Fibroblast of the aortic adventitia (primary cell): ENCODE measurements around the gene BHMT. TPM values are rescaled to one million over a fixed set of nuclear protein-coding genes. Genes with fewer than 3 reads are reported as not detected.

Source experiments
- DNase-seq: peaks from one replicate; pipeline ENCODE4 v3.0.0-alpha.2; 2010; ENCODE audit warnings: low read depth
- H3K4me3 ChIP-seq: 2 replicates; pipeline ENCODE4 v1.5.1; 2011; ENCODE audit warnings: low read depth, mild to moderate bottlenecking, control low read depth, low read length, moderate library complexity
- total RNA-seq: library from RNA; depleted of rRNA; stranded (reverse); fragments of >200 nt; gene quantifications from 2 replicates; pipeline ENCODE4 v1.2.3, GENCODE V29; 2012; ENCODE audit warnings: low replicate concordance
- TF ChIP-seq, protein P1 (sequence below): IDR thresholded peaks from 2 replicates; pipeline ENCODE4 v1.5.1; 2011; ENCODE audit warnings: mild to moderate bottlenecking, low read length, control low read depth, inconsistent platforms; ENCODE audit not compliant: insufficient read depth

Gene BHMT
- total RNA-seq, 1 donor = 0.27 TPM

DNA sequence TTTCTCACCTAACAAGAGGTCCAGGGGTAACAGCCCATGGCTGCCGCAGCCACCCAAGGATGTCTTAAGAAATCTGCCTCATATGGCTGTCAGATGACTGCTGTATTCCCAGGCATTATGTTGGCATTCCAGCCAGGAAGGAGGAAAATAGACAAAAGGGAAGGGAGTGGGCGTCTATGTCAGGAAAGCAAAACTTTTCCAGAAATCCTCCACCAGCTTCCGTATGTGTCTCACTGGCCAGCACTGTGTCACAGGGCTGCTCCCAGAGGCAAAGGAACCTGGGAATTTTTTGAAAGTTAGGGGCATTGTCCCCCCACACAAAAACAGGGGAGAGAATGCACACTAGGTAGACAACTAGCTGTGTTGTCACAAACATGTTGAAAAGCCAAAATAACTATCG, 34.8 kb upstream of the BHMT start:
- TF ChIP-seq, protein P1, sequence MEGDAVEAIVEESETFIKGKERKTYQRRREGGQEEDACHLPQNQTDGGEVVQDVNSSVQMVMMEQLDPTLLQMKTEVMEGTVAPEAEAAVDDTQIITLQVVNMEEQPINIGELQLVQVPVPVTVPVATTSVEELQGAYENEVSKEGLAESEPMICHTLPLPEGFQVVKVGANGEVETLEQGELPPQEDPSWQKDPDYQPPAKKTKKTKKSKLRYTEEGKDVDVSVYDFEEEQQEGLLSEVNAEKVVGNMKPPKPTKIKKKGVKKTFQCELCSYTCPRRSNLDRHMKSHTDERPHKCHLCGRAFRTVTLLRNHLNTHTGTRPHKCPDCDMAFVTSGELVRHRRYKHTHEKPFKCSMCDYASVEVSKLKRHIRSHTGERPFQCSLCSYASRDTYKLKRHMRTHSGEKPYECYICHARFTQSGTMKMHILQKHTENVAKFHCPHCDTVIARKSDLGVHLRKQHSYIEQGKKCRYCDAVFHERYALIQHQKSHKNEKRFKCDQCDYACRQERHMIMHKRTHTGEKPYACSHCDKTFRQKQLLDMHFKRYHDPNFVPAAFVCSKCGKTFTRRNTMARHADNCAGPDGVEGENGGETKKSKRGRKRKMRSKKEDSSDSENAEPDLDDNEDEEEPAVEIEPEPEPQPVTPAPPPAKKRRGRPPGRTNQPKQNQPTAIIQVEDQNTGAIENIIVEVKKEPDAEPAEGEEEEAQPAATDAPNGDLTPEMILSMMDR = no peak
- DNase-seq = no peak

DNA sequence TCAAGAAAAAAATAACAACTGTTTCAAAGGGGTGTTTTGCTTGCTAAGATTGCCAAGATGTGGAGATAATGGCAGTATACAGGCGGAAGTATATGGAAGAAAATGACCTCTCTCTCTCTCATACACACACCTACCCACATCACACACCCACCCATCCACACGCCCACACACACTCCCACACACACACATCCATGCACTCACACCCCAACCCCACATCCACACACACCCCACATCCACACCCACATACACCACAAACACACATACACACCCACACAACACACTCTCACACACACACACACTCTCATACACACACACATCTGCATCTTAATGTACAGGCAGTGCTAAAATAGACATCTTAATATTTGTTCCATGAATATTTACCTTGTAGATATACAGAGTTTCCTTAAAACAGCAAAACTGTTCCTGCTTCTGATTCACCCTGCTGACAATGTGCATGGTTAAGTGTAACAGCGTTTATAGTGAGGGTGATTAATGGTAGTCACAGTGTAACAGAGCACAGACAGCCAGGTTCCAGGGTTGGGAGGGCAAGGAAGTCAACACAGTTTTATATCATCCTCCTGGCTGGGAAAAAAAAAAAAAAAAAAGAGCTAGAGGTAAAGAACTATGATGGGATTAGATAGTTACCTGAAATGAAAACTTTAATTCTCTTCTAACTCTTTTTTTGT, 33.8 kb upstream of the BHMT start:
- no peak for DNase-seq
- TF ChIP-seq, protein P1 = no peak
- H3K4me3 ChIP-seq = no peak overlapping the region

More for the DNA sequence above, 34.8 kb upstream of the BHMT start:
- no peak overlapping the region for H3K4me3 ChIP-seq

DNA sequence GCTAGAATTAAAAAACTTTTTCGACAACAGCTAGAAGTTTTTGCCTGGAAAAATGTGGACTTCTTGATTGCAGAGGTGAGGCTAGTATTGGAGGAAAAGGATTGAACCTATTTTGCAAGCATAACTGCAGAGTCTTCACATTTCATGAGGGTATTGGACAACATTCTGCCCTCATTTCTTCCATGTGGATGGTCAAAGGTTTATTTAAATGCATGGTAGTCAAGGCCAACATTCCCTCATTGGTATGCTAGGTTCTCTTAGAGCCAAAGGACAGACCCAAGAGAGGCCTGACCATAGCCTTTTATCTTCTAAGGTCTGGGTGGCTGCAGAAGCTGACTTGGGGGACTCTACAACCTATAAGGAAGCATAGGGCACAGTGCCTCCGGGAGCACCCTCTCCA, 30.8 kb upstream of the BHMT start:
- TF ChIP-seq, protein P1 = no peak
- no peak overlapping the region for H3K4me3 ChIP-seq
- no peak for DNase-seq

DNA sequence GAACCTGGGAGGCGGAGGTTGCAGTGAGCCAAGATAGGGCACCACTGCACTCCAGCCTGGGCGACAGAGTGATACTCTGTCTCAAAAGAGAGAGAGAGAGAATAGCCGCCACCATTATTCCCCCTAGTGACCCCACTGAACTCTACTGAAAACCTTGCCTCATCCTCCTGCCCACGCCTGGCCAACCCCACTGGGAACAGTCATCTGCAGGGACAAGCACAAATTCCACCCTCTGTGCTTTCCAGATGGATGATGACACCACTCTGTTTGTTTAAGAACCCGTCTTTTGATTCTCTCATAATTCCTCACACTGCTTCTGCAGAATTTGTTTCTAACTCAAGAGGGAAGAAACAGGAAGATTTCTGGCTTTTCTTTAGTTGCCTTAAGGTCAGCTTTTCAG, 29.8 kb upstream of the BHMT start:
- no peak overlapping the region for H3K4me3 ChIP-seq
- TF ChIP-seq, protein P1 = no peak
- no peak for DNase-seq

DNA sequence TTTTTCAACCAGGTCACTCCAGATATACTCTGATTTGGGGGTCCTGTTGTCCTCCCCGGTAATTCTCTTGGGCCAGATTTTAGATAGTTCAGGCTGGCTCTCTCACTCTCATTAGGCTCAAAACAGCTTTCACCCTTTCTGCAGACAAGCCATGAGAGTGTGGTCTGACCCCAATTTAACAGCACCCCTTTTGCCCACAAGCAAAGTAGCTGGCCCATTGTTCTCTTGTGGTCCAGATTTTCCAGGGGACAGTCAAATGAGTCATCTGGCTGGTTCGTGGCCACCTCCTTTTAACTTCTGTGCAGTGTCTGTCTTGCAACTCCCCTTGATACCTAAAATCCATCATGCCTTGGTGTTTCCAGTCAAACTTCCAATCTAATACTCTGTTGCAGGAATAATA, 25.5 kb upstream of the BHMT start:
- H3K4me3 ChIP-seq = no peak overlapping the region
- TF ChIP-seq, protein P1 = no peak
- DNase-seq = no peak

DNA sequence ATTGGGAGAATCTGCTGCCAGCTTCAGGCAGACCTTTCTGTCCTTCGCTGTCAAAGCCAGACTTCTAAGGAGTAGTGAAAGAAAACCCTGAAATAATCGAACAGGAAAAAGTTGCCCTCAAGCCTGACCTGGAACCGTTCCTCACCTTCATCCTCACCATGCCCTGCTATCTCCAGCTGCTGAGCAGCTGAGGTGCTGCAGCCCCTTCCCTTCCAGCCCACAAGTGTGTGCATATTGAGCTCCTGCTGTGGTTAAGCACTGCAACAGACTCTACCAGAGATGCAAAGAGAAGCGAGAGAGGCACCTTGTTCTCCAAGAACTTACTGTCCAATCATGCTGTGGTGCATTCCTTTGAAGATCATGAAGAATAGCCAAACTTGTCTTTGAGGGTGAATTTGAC, 23.1 kb upstream of the BHMT start:
- no peak for DNase-seq
- TF ChIP-seq, protein P1 = no peak
- H3K4me3 ChIP-seq = no peak overlapping the region

DNA sequence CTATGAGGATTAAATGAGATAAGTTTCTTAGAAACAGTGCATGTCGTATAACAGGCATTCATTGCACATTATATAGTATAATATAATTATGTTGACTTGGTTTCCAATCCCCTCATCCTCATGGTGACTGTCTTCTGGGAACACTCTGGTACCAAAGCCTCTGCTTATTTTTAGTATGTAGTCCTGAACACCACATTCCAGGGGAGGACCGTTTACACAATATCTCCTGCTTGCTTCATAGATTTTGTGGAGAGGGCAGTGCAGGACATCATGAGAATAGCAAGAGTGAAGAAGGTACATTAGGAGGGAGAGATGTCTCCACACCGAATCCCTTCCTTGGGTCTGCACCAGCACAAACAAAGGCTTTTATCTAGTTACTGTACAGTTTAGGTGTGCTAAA, 20.5 kb upstream of the BHMT start:
- no peak for DNase-seq
- TF ChIP-seq, protein P1 = no peak
- H3K4me3 ChIP-seq = no peak overlapping the region
